GM23338 (cell line): Measurements from ENCODE around the gene IFNL1. TPM values are rescaled to one million over a fixed set of nuclear protein-coding genes. Genes with fewer than 3 reads are reported as not detected.

Source experiments
- ETS1 ChIP-seq: IDR thresholded peaks from 2 replicates; pipeline ENCODE4 v1.6.1; 2016; ENCODE audit warnings: antibody characterized with exemption
- REST ChIP-seq: IDR thresholded peaks from one replicate; pipeline ENCODE4 v1.6.1; 2018; ENCODE audit warnings: antibody characterized with exemption; ENCODE audit not compliant: unreplicated experiment
- STAT1 ChIP-seq: IDR thresholded peaks from one replicate; pipeline ENCODE4 v1.6.1; 2016; ENCODE audit warnings: antibody characterized with exemption; ENCODE audit not compliant: unreplicated experiment
- polyA plus RNA-seq: library from polyadenylated mRNA; unstranded; fragments of >200 nt; fragmentation: Nextera tagmentation; extraction: Ambion mirVana; gene quantifications from 2 replicates; pipeline ENCODE4 v1.2.1, GENCODE V29; 2016
- small RNA-seq: library from RNA; depleted of rRNA; stranded (forward); fragments of <200 nt; gene quantifications from one replicate; pipeline ENCODE3, GENCODE V24; 2014; ENCODE audit warnings: low replicate concordance
- total RNA-seq: library from RNA; depleted of rRNA; stranded (reverse); fragments of >200 nt; shearing (Covaris generic); gene quantifications from 2 replicates; pipeline ENCODE4 v1.2.3, GENCODE V29; 2014; rRNA removed

IFNL1 gene
- total and polyA plus RNA-seq, 2 experiments from 2014 or later = not detected

- no peak for TF ChIP-seq REST
- TF ChIP-seq STAT1 = no peak
- TF ChIP-seq ETS1 = no peak
These were observed 51.3 kb downstream of the IFNL1 start (continued) for GRCh38 chr19:39347332-39348164.

Small RNA genes within 50 kb of the gene (small RNA-seq; reads per million reads assigned to genes)
- gene AC011445.2 = not detected

Other genes with a start within 250 kb of the IFNL1 start
- 0.45 and 0.97 TPM in 2 replicates for gene ACP7, start 212.0 kb upstream of the IFNL1 start, total RNA-seq
- 0.26 and 0.27 TPM in 2 replicates for gene ACP7, start 212.0 kb upstream of the IFNL1 start, polyA plus RNA-seq
- 31.7 and 35.4 TPM in 2 replicates for gene PAK4, start 170.6 kb upstream of the IFNL1 start, total RNA-seq
- 28.3 and 28.7 TPM in 2 replicates for gene PAK4, start 170.6 kb upstream of the IFNL1 start, polyA plus RNA-seq
- 3.8 and 6.2 TPM in 2 replicates for gene NCCRP1, start 99.4 kb upstream of the IFNL1 start, total RNA-seq
- gene NCCRP1, start 99.4 kb upstream of the IFNL1 start, polyA plus RNA-seq = 2.8 and 3.6 TPM in 2 replicates
- not detected in 2 replicates for gene SYCN, start 92.1 kb upstream of the IFNL1 start, total RNA-seq
- not detected in 2 replicates for gene SYCN, start 92.1 kb upstream of the IFNL1 start, polyA plus RNA-seq
- gene IFNL3, start 51.4 kb upstream of the IFNL1 start, total RNA-seq = not detected in 2 replicates
- not detected in 2 replicates for gene IFNL3, start 51.4 kb upstream of the IFNL1 start, polyA plus RNA-seq
- gene IFNL4, start 47.6 kb upstream of the IFNL1 start, total RNA-seq = not detected in 2 replicates
- gene IFNL4, start 47.6 kb upstream of the IFNL1 start, polyA plus RNA-seq = not detected in 2 replicates
- not detected in 2 replicates for gene IFNL2, start 28.0 kb upstream of the IFNL1 start, total RNA-seq
- gene IFNL2, start 28.0 kb upstream of the IFNL1 start, polyA plus RNA-seq = not detected in 2 replicates
- gene LRFN1, start 24.5 kb downstream of the IFNL1 start, total RNA-seq = 8.1 and 10.0 TPM in 2 replicates
- 3.2 and 4.1 TPM in 2 replicates for gene LRFN1, start 24.5 kb downstream of the IFNL1 start, polyA plus RNA-seq
- not detected in 2 replicates for gene GMFG, start 39.6 kb downstream of the IFNL1 start, total RNA-seq
- 1.0 and 1.3 TPM in 2 replicates for gene GMFG, start 39.6 kb downstream of the IFNL1 start, polyA plus RNA-seq
- 124 and 172 TPM in 2 replicates for gene SAMD4B, start 46.0 kb downstream of the IFNL1 start, total RNA-seq
- 104 and 107 TPM in 2 replicates for gene SAMD4B, start 46.0 kb downstream of the IFNL1 start, polyA plus RNA-seq
- 24.6 and 47.3 TPM in 2 replicates for gene PAF1, start 94.7 kb downstream of the IFNL1 start, total RNA-seq
- 21.3 and 22.1 TPM in 2 replicates for gene PAF1, start 94.7 kb downstream of the IFNL1 start, polyA plus RNA-seq
- gene MED29, start 95.0 kb downstream of the IFNL1 start, total RNA-seq = 62.0 and 63.0 TPM in 2 replicates
- 26.1 and 27.5 TPM in 2 replicates for gene MED29, start 95.0 kb downstream of the IFNL1 start, polyA plus RNA-seq
- 9.5 and 10.6 TPM in 2 replicates for gene ZFP36, start 110.4 kb downstream of the IFNL1 start, total RNA-seq
- 27.5 and 27.7 TPM in 2 replicates for gene ZFP36, start 110.4 kb downstream of the IFNL1 start, polyA plus RNA-seq
- 35.2 and 41.3 TPM in 2 replicates for gene PLEKHG2, start 116.3 kb downstream of the IFNL1 start, total RNA-seq
- 15.5 and 16.2 TPM in 2 replicates for gene PLEKHG2, start 116.3 kb downstream of the IFNL1 start, polyA plus RNA-seq
- 106 and 207 TPM in 2 replicates for gene RPS16, start 139.5 kb downstream of the IFNL1 start, total RNA-seq
- 1,901 and 2,135 TPM in 2 replicates for gene RPS16, start 139.5 kb downstream of the IFNL1 start, polyA plus RNA-seq
- gene SUPT5H, start 149.2 kb downstream of the IFNL1 start, total RNA-seq = 75.0 and 108 TPM in 2 replicates
- gene SUPT5H, start 149.2 kb downstream of the IFNL1 start, polyA plus RNA-seq = 144 and 150 TPM in 2 replicates
- 119 and 120 TPM in 2 replicates for gene TIMM50, start 184.4 kb downstream of the IFNL1 start, total RNA-seq
- gene TIMM50, start 184.4 kb downstream of the IFNL1 start, polyA plus RNA-seq = 139 and 145 TPM in 2 replicates
- gene DLL3, start 202.5 kb downstream of the IFNL1 start, total RNA-seq = 15.6 and 19.1 TPM in 2 replicates
- 9.8 and 9.9 TPM in 2 replicates for gene DLL3, start 202.5 kb downstream of the IFNL1 start, polyA plus RNA-seq
- 8.7 and 13.8 TPM in 2 replicates for gene SELENOV, start 218.7 kb downstream of the IFNL1 start, total RNA-seq
- gene SELENOV, start 218.7 kb downstream of the IFNL1 start, polyA plus RNA-seq = 8.0 and 12.4 TPM in 2 replicates
- 2.5 and 4.7 TPM in 2 replicates for gene EID2B, start 236.4 kb downstream of the IFNL1 start, total RNA-seq
- 4.1 and 4.6 TPM in 2 replicates for gene EID2B, start 236.4 kb downstream of the IFNL1 start, polyA plus RNA-seq
- gene EID2, start 243.8 kb downstream of the IFNL1 start, total RNA-seq = 22.8 and 25.2 TPM in 2 replicates
- 24.4 and 24.6 TPM in 2 replicates for gene EID2, start 243.8 kb downstream of the IFNL1 start, polyA plus RNA-seq